T-helper 17 cell (primary cell): Measurements from ENCODE around the gene CRISP1. TPM values are rescaled to one million over a fixed set of nuclear protein-coding genes. Genes with fewer than 3 reads are reported as not detected.

Source experiments
- ATAC-seq: fragments of 150-1000 bp; cut with Tn5 transposase; 2 replicates; pipeline ENCODE4 v1.10.0; 2021; ENCODE audit warnings: mild to moderate bottlenecking, moderate library complexity
- DNase-seq, 3 donors: peaks; one replicate each; pipeline versions ENCODE4 v3.0.0 to v3.0.0-alpha.2; 2020 to 2021
- H3K9me3 ChIP-seq: one replicate; pipeline ENCODE4 v1.7.0; 2013; ENCODE audit warnings: low read length, mild to moderate bottlenecking; ENCODE audit not compliant: control insufficient read depth, poor library complexity, severe bottlenecking
- H3K27ac Mint-ChIP-seq: one replicate; pipeline ENCODE4 v1.8.0; 2022; ENCODE audit warnings: mild to moderate bottlenecking, moderate library complexity, mixed read lengths
- H3K27me3 Mint-ChIP-seq: one replicate; pipeline ENCODE4 v1.8.0; 2022; ENCODE audit warnings: mixed read lengths
- H3K36me3 Mint-ChIP-seq: one replicate; pipeline ENCODE4 v1.8.0; 2022; ENCODE audit warnings: low read depth, mixed read lengths
- H3K4me1 Mint-ChIP-seq: one replicate; pipeline ENCODE4 v1.8.0; 2022; ENCODE audit warnings: mild to moderate bottlenecking, mixed read lengths
- H3K4me3 Mint-ChIP-seq: one replicate; pipeline ENCODE4 v1.8.0; 2022; ENCODE audit warnings: mild to moderate bottlenecking, moderate library complexity, mixed read lengths
- total RNA-seq, 4 donors: library from RNA in 2 of 4; stranded (reverse) in 2 of 4; gene quantifications; one replicate each; pipeline ENCODE4 v1.2.3 and lab custom pipeline; 2022 to 2026

CRISP1 gene
- total RNA-seq, 2 donors from 2014 or later = not detected

- DNase-seq = no peak
- Mint-ChIP-seq H3K36me3 (no peaks in the 10 kb centered on the region), H3K4me3 (no peak overlapping the region), H3K27ac (no peak overlapping the region), H3K27me3 (no peaks in the 10 kb centered on the region), H3K4me1 (no peaks in the 10 kb centered on the region)
- no peak for ATAC-seq
- no peaks in the 10 kb centered on the region for H3K9me3 ChIP-seq
Observed at GRCh38 chr6:49888742-49889431, 22.6 kb upstream of the CRISP1 start.

- H3K9me3 ChIP-seq = peaks cover 2% of the 10 kb centered on the region
- Mint-ChIP-seq H3K36me3 (no peaks in the 10 kb centered on the region), H3K4me1 (no peaks in the 10 kb centered on the region), H3K27me3 (no peaks in the 10 kb centered on the region), H3K27ac (no peak overlapping the region), H3K4me3 (no peak overlapping the region)
- no peak for DNase-seq
- ATAC-seq = no peak
Observed at GRCh38 chr6:49868951-49869529, 2.7 kb upstream of the CRISP1 start.

GRCh38 chr6:49856282-49856681 is 10.1 kb downstream of the CRISP1 start:
- DNase-seq (no peak), ATAC-seq (no peak)
- H3K9me3 ChIP-seq = no peaks in the 10 kb centered on the region
- H3K27ac Mint-ChIP-seq = no peak overlapping the region
- peaks cover 7% of the 10 kb centered on the region for H3K27me3 Mint-ChIP-seq
- H3K4me3 Mint-ChIP-seq = no peak overlapping the region
- no peaks in the 10 kb centered on the region for H3K36me3 Mint-ChIP-seq
- H3K4me1 Mint-ChIP-seq = no peaks in the 10 kb centered on the region

- no peak overlapping the region for H3K27ac Mint-ChIP-seq
- H3K27me3 Mint-ChIP-seq = peaks cover 11% of the 10 kb centered on the region
- DNase-seq (no peak), ATAC-seq (no peak)
- H3K4me1 Mint-ChIP-seq = no peaks in the 10 kb centered on the region
- H3K9me3 ChIP-seq = no peaks in the 10 kb centered on the region
- no peaks in the 10 kb centered on the region for H3K36me3 Mint-ChIP-seq
- no peak overlapping the region for H3K4me3 Mint-ChIP-seq
Observed at GRCh38 chr6:49855221-49855620, 11.1 kb downstream of the CRISP1 start.

DNA sequence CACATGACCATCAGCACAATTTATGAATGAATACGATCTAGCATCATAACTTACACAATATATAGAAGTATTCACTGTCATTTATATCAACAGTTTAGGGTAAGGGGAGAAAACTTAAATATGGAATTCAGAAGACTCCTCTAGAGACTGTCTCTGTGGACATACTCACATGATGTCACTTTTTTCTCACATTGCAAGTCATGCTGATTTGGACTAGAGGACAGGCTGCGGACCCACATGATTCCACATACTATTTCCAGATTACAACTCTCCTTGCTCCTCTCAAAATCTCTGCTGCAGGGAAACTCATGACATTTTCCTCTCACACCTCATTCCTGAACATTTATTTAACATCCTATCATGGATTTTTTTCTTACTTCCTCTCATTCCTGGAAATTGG is 13.4 kb downstream of the CRISP1 start:
- DNase-seq = no peak
- no peaks in the 10 kb centered on the region for H3K4me1 Mint-ChIP-seq
- no peaks in the 10 kb centered on the region for H3K9me3 ChIP-seq
- no peaks in the 10 kb centered on the region for H3K36me3 Mint-ChIP-seq
- peaks cover 20% of the 10 kb centered on the region for H3K27me3 Mint-ChIP-seq
- ATAC-seq = no peak
- H3K4me3 Mint-ChIP-seq = no peak overlapping the region
- no peak overlapping the region for H3K27ac Mint-ChIP-seq

DNA sequence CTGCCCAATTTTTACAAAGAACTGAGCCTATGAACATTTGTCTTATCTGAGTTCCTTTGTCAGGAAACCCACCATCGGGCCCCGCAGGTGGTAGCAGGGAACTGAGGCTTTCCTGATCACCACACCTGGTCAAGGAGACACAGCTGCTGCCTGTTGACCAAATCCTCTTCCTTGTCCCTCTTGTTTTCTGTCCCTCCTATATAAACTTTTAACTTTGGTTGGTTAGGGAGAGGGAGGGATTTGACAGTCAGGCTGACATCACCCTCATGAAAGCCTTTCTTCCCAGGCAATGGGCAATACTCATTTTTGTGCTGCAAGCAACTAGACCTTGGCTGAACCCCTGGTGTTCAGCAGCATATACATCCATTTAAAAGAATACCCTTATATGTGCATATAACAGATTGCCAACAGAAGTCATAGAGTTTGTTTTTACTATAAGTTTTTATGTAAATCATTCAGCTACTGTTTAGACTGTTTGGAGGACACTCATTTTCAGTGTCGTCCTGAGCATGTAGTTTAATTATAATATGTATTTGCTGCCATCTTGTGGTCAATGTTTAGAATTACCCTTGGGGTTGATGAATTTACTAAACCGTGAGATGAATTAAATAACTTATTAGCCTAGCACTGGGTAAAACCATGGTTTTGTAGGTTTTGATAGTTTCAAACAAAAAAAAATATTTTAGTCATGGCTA is 17.0 kb downstream of the CRISP1 start:
- peak; percentile 50 for ATAC-seq
- Mint-ChIP-seq H3K4me3 (no peak overlapping the region), H3K36me3 (no peaks in the 10 kb centered on the region), H3K4me1 (no peaks in the 10 kb centered on the region), H3K27me3 (peaks cover 25% of the 10 kb centered on the region), H3K27ac (no peak overlapping the region)
- no peak for DNase-seq
- H3K9me3 ChIP-seq = no peaks in the 10 kb centered on the region

GRCh38 chr6:49847673-49848072 is 18.7 kb downstream of the CRISP1 start:
- no peaks in the 10 kb centered on the region for H3K9me3 ChIP-seq
- Mint-ChIP-seq H3K27me3 (peaks cover 25% of the 10 kb centered on the region), H3K36me3 (no peaks in the 10 kb centered on the region)

GRCh38 chr6:49847014-49847413 is 19.3 kb downstream of the CRISP1 start:
- H3K27ac Mint-ChIP-seq = no peak overlapping the region
- DNase-seq (no peak), ATAC-seq (no peak)
- H3K4me1 Mint-ChIP-seq = no peaks in the 10 kb centered on the region
- H3K36me3 Mint-ChIP-seq = no peaks in the 10 kb centered on the region
- H3K27me3 Mint-ChIP-seq = peaks cover 25% of the 10 kb centered on the region
- H3K9me3 ChIP-seq = no peaks in the 10 kb centered on the region
- H3K4me3 Mint-ChIP-seq = no peak overlapping the region

More at GRCh38 chr6:49847673-49848072, 18.7 kb downstream of the CRISP1 start:
- Mint-ChIP-seq H3K27ac (no peak overlapping the region), H3K4me1 (no peaks in the 10 kb centered on the region), H3K4me3 (no peak overlapping the region)
- ATAC-seq = no peak
- no peak for DNase-seq

- Mint-ChIP-seq H3K27ac (no peak overlapping the region), H3K4me3 (no peak overlapping the region), H3K27me3 (peaks cover 5% of the 10 kb centered on the region), H3K4me1 (peaks cover 2% of the 10 kb centered on the region), H3K36me3 (no peaks in the 10 kb centered on the region)
- no peak for DNase-seq
- ATAC-seq = no peak
- no peaks in the 10 kb centered on the region for H3K9me3 ChIP-seq
Observed at GRCh38 chr6:49841424-49841823, 24.9 kb downstream of the CRISP1 start.

- no peak for ATAC-seq
- DNase-seq = no peak
- Mint-ChIP-seq H3K4me3 (no peak overlapping the region), H3K36me3 (no peaks in the 10 kb centered on the region), H3K4me1 (peaks cover 2% of the 10 kb centered on the region), H3K27ac (no peak overlapping the region), H3K27me3 (no peaks in the 10 kb centered on the region)
- H3K9me3 ChIP-seq = no peaks in the 10 kb centered on the region
Observed at GRCh38 chr6:49839957-49840356, 26.4 kb downstream of the CRISP1 start.

DNA sequence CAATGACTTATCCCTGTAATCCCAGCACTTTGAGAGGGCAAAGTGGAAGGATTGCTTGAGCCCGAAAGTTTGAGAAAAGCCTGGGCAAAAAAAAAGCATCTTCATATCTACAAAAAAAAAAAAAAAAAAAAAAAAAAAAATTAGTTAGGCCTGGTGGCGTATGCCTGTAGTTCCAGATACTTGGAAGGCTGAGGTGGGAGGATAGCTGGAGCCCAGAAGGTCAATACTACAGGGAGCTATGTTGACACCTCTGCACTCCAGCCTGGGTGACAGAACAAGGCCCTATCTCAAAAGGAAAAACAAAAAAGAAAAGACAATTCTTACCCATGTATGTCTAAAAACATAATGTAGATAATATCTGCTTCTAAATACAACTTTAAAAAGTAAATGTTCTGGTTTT is 27.2 kb downstream of the CRISP1 start:
- Mint-ChIP-seq H3K36me3 (no peaks in the 10 kb centered on the region), H3K4me1 (peaks cover 2% of the 10 kb centered on the region), H3K27ac (no peak overlapping the region), H3K4me3 (no peak overlapping the region), H3K27me3 (no peaks in the 10 kb centered on the region)
- ATAC-seq = no peak
- no peaks in the 10 kb centered on the region for H3K9me3 ChIP-seq
- DNase-seq = no peak

- DNase-seq (no peak), ATAC-seq (no peak)
- Mint-ChIP-seq H3K4me1 (no peaks in the 10 kb centered on the region), H3K36me3 (no peaks in the 10 kb centered on the region), H3K27me3 (no peaks in the 10 kb centered on the region), H3K4me3 (no peak overlapping the region), H3K27ac (no peak overlapping the region)
- no peaks in the 10 kb centered on the region for H3K9me3 ChIP-seq
Observed at GRCh38 chr6:49835140-49835539, 31.2 kb downstream of the CRISP1 start.

GRCh38 chr6:49833386-49833785 is 32.9 kb downstream of the CRISP1 start:
- Mint-ChIP-seq H3K27me3 (no peaks in the 10 kb centered on the region), H3K4me3 (no peak overlapping the region), H3K4me1 (no peaks in the 10 kb centered on the region), H3K36me3 (no peaks in the 10 kb centered on the region), H3K27ac (no peak overlapping the region)
- no peak for DNase-seq
- H3K9me3 ChIP-seq = no peaks in the 10 kb centered on the region
- no peak for ATAC-seq
